CD4-positive, alpha-beta T cell (primary cell): ENCODE data around the gene KBTBD4. TPM values are rescaled to one million over a fixed set of nuclear protein-coding genes. Genes with fewer than 3 reads are reported as not detected.
A peak's percentile ranks its signal among the peaks of the same experiment; 100 is the strongest.

ENCODE experiments used
- ATAC-seq: fragments of 200-7000 bp; cut with Tn5 transposase; one replicate; pipeline ENCODE4 v1.10.0; 2022; ENCODE audit warnings: mild to moderate bottlenecking; ENCODE audit not compliant: poor library complexity
- CTCF ChIA-PET: fragments of 350-600 bp; sonication (Branson Sonifier 250); formaldehyde crosslinking; loops from one replicate; lab custom pipeline; 2021; ENCODE audit warnings: antibody characterized with exemption, inconsistent platforms; lab: Charles Lee
- POLR2A ChIA-PET: fragments of 350-600 bp; sonication (Branson Sonifier 250); formaldehyde crosslinking; loops from one replicate; lab custom pipeline; 2021; ENCODE audit warnings: antibody characterized with exemption, inconsistent platforms; lab: Charles Lee
- DNase-seq, 14 experiments: peaks; one replicate each; pipeline ENCODE4 v3.0.0-alpha.2; 2013 to 2020; ENCODE audit warnings: mixed read lengths in 2 of 14
- H3K27ac ChIP-seq, 2 donors: one replicate each; pipeline versions ENCODE4 v1.5.1 to v1.7.0; 2013; ENCODE audit warnings: low read length in 2 of 2, low read depth in 1 of 2, mild to moderate bottlenecking in 1 of 2
- H3K27me3 ChIP-seq, 2 experiments: 1 replicate in 1 of 2; 2 replicates in 1 of 2; pipeline versions ENCODE4 v1.6.1 to v1.7.0; 2013; ENCODE audit warnings: low read length in 2 of 2, control low read depth in 1 of 2, mild to moderate bottlenecking in 1 of 2, moderate library complexity in 1 of 2; ENCODE audit not compliant: insufficient read depth in 2 of 2, control insufficient read depth in 1 of 2
- H3K36me3 ChIP-seq: one replicate; pipeline ENCODE4 v1.6.1; 2013; ENCODE audit warnings: low read length, control low read depth; ENCODE audit not compliant: insufficient read depth
- H3K4me1 ChIP-seq: one replicate; pipeline ENCODE4 v1.6.1; 2013; ENCODE audit warnings: low read length, control low read depth; ENCODE audit not compliant: insufficient read depth
- H3K4me3 ChIP-seq: one replicate; pipeline ENCODE4 v1.5.1; 2013; ENCODE audit warnings: mild to moderate bottlenecking, low read length, moderate library complexity
- H3K9me3 ChIP-seq, 2 experiments: 1 replicate in 1 of 2; 2 replicates in 1 of 2; pipeline versions ENCODE4 v1.6.1 to v1.7.0; 2013; ENCODE audit warnings: low read length in 2 of 2, mild to moderate bottlenecking in 2 of 2, control low read depth in 1 of 2, moderate library complexity in 1 of 2; ENCODE audit not compliant: control insufficient read depth in 1 of 2, insufficient read depth in 1 of 2
- H3K27ac Mint-ChIP-seq: one replicate; pipeline ENCODE4 v1.8.0; 2020; ENCODE audit warnings: mixed read lengths
- H3K27me3 Mint-ChIP-seq: one replicate; pipeline ENCODE4 v1.8.0; 2021; ENCODE audit warnings: mixed read lengths
- H3K36me3 Mint-ChIP-seq: one replicate; pipeline ENCODE4 v1.8.0; 2021; ENCODE audit warnings: low read depth, mixed read lengths
- H3K4me1 Mint-ChIP-seq: one replicate; pipeline ENCODE4 v1.8.0; 2021; ENCODE audit warnings: low read depth, mixed read lengths
- H3K4me3 Mint-ChIP-seq: one replicate; pipeline ENCODE4 v1.8.0; 2020; ENCODE audit warnings: mild to moderate bottlenecking, mixed read lengths
- H3K9me3 Mint-ChIP-seq: one replicate; pipeline ENCODE4 v1.8.0; 2020; ENCODE audit warnings: mixed read lengths
- CTCF ChIP-seq: fragments of 200-600 bp; IDR thresholded peaks from one replicate; pipeline ENCODE4 v1.8.0; 2022; ENCODE audit warnings: antibody characterized with exemption, mild to moderate bottlenecking
- intact Hi-C, 2 experiments: fragments of 100-400 bp; cut with DNase I in 1 of 2; cut with micrococcal nuclease in 1 of 2; formaldehyde crosslinking; loops; one replicate each; pipeline versions ENCODE4 v1.15.1 to v1.9.0; 2023 to 2025; cut with DNase I, micrococcal nuclease
- total RNA-seq, 174 experiments: library from RNA in 2 of 174; stranded (reverse) in 2 of 174; gene quantifications; one replicate each; pipeline ENCODE4 v1.2.3 and lab custom pipeline; 2021 to 2026

The KBTBD4 gene
- total RNA-seq, 2 experiments from 2014 or later: 29.1 to 30.2 TPM

GRCh38 chr11:47587723-47588326 is 9.1 kb upstream of the KBTBD4 start:
- Histone ChIP-seq H3K36me3 (peaks cover 23% of the 10 kb centered on the region), H3K27ac (no peak overlapping the region), H3K4me1 (no peaks in the 10 kb centered on the region), H3K27me3 (peaks cover 4 to 9% of the 10 kb centered on the region in 2 experiments), H3K4me3 (no peak overlapping the region), H3K9me3 (no peaks in the 10 kb centered on the region)
- ChIA-PET POLR2A (no interaction called here), CTCF (no interaction called here)
- intact Hi-C loops: loop anchor here in 1 of 2 experiments (10.0 kb wide), 1 partner anchor 343 kb away; the partner anchor contains the start of gene ACP2
- ATAC-seq (no peak), DNase-seq (peak in 3 of 14 experiments; percentile 7 to 49 (median 40))
- peaks cover 6% of the 10 kb centered on the region for H3K27me3 Mint-ChIP-seq
- H3K4me1 Mint-ChIP-seq: no peaks in the 10 kb centered on the region
- no peak for TF ChIP-seq CTCF
- peaks cover 23% of the 10 kb centered on the region for H3K36me3 Mint-ChIP-seq
- no peak overlapping the region for H3K27ac Mint-ChIP-seq
- no peak overlapping the region for H3K4me3 Mint-ChIP-seq
- no peaks in the 10 kb centered on the region for H3K9me3 Mint-ChIP-seq

- DNase-seq: no peak
- no peaks in the 10 kb centered on the region for H3K27me3 Mint-ChIP-seq
- intact Hi-C loops: loop anchor here in 1 of 2 experiments (10.0 kb wide), 1 partner anchor 342 kb away; the partner anchor contains the start of gene ACP2
- no peak for ATAC-seq
- Histone ChIP-seq H3K36me3 (peaks cover 28% of the 10 kb centered on the region), H3K4me3 (no peak overlapping the region), H3K9me3 (no peaks in the 10 kb centered on the region), H3K4me1 (no peaks in the 10 kb centered on the region), H3K27me3 (peaks cover 1 to 4% of the 10 kb centered on the region in 2 experiments), H3K27ac (no peak overlapping the region)
- no peak for TF ChIP-seq CTCF
- ChIA-PET POLR2A (no interaction called here), CTCF (no interaction called here)
- peaks cover 29% of the 10 kb centered on the region for H3K36me3 Mint-ChIP-seq
- no peak overlapping the region for H3K4me3 Mint-ChIP-seq
- no peaks in the 10 kb centered on the region for H3K9me3 Mint-ChIP-seq
- H3K27ac Mint-ChIP-seq: no peak overlapping the region
- no peaks in the 10 kb centered on the region for H3K4me1 Mint-ChIP-seq
Observed at GRCh38 chr11:47587039-47587716, 8.4 kb upstream of the KBTBD4 start.

DNA sequence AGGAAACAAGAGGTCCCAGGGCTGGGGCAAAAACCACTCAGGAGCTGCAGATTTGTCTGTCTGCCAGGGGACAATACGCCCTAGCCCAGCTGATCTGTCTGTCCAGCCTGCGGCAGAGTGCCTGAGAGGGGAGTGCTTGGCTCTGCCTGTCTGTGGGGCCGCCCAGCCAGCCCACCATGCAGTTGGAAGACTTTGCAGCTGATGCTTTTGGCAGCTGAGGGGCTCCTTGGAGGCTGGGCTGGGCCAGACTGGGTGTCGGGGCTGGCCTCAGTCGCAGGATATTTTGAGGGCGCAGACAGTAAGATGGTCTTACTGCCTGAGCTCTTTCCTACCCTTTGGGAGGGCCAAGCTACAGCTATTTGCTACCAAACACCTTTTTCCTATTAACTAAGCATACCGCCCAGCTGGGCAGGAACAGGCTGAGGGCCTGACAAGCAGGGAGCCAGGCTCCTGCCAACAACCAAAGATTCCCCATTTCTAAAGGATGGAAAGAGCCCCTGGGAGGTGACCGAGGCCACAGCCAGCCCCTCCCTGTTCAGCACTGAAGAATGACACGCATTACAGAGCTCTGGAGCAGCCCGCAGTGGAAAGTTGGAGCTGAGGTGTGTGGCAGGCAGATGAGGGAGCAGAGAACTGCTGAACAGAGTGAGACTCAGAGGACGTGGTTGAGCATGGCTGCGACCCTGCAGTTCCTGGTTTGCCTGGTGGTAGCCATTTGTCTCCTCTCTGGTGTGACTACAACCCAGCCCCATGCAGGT is 7.5 kb upstream of the KBTBD4 start, which contains the start of gene FAM180B:
FAM180B (plus strand) TSS at position 581 of the 758 bp plus-strand sequence; CDS start at position 672, 91 bp downstream.
- no peak for TF ChIP-seq CTCF
- Mint-ChIP-seq H3K4me1 (no peaks in the 10 kb centered on the region), H3K36me3 (peaks cover 38% of the 10 kb centered on the region), H3K4me3 (no peak within 1 kb of the TSS), H3K9me3 (no peaks in the 10 kb centered on the region), H3K27ac (no peak within 1 kb of the TSS), H3K27me3 (no peaks in the 10 kb centered on the region)
- Histone ChIP-seq H3K9me3 (no peaks in the 10 kb centered on the region), H3K36me3 (peaks cover 37% of the 10 kb centered on the region), H3K27ac (no peak within 1 kb of the TSS), H3K4me3 (no peak within 1 kb of the TSS), H3K4me1 (no peaks in the 10 kb centered on the region), H3K27me3 (no peaks in the 10 kb centered on the region)
- ATAC-seq (no peak), DNase-seq (no peak)
- intact Hi-C loops: loop anchor here in 1 of 2 experiments (10.0 kb wide), 1 partner anchor 341 kb away; the partner anchor contains the start of gene ACP2
- CTCF ChIA-PET: no interaction called here
- POLR2A ChIA-PET: no interaction called here
